GM10248 (cell line): Measurements from ENCODE around the gene GAS7.

Experiments used
- CTCF ChIA-PET: fragments of 300-600 bp; sonication (Branson Sonifier 250); formaldehyde crosslinking; extraction: SDS; loops from one replicate; lab custom pipeline; 2021; ENCODE audit warnings: antibody characterized with exemption; lab: Yijun Ruan, JAX
- POLR2A ChIA-PET: fragments of 350-650 bp; sonication (Branson Sonifier 250); formaldehyde crosslinking; extraction: SDS; loops from one replicate; lab custom pipeline; 2020; ENCODE audit warnings: antibody characterized with exemption; lab: Yijun Ruan, JAX
- DNase-seq: peaks from one replicate; pipeline ENCODE4 v3.0.0; 2012; ENCODE audit errors: extremely low spot score
- TF ChIP-seq, protein P1 (sequence below): IDR thresholded peaks from 2 replicates; pipeline ENCODE4 v1.5.1; 2012; ENCODE audit warnings: mild to moderate bottlenecking, low read depth; ENCODE audit errors: extremely low read depth, missing control alignments, control extremely low read depth

Gene GAS7

DNA sequence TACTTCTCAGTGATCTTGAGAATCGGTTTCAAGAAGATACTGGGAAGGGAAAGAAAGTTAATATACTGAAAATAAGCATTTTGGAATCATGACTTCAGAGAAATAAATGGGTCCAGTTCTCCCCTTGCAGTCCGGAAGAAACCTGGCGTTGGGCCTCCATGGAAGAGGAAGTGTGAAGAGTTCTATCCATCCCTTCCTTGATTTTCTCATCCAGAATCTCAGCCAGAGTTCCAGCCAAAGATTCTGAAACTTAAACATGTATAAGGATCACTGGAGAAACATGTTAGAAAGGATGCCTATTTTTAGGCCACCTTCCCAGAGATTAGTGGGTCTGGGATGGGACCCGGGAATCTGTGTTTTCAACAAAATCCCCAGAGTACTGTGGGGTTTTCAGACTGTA is 8.7 kb upstream of the GAS7 start:
- CTCF ChIA-PET = interaction anchor here (2.3 kb wide), 1 partner anchor 19 kb away, joined by 7 read pairs; no protein-coding TSS in a partner anchor
- POLR2A ChIA-PET = no interaction called here
- DNase-seq = no peak
- TF ChIP-seq, protein P1, sequence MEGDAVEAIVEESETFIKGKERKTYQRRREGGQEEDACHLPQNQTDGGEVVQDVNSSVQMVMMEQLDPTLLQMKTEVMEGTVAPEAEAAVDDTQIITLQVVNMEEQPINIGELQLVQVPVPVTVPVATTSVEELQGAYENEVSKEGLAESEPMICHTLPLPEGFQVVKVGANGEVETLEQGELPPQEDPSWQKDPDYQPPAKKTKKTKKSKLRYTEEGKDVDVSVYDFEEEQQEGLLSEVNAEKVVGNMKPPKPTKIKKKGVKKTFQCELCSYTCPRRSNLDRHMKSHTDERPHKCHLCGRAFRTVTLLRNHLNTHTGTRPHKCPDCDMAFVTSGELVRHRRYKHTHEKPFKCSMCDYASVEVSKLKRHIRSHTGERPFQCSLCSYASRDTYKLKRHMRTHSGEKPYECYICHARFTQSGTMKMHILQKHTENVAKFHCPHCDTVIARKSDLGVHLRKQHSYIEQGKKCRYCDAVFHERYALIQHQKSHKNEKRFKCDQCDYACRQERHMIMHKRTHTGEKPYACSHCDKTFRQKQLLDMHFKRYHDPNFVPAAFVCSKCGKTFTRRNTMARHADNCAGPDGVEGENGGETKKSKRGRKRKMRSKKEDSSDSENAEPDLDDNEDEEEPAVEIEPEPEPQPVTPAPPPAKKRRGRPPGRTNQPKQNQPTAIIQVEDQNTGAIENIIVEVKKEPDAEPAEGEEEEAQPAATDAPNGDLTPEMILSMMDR = no peak

- ChIA-PET POLR2A (no interaction called here), CTCF (interaction anchor here (1.2 kb wide), 1 partner anchor 23 kb away, joined by 3 read pairs; no protein-coding TSS in a partner anchor)
- TF ChIP-seq, protein P1 = no peak
- DNase-seq = no peak
Observed at GRCh38 chr17:10205549-10206185, 7.3 kb upstream of the GAS7 start.

DNA sequence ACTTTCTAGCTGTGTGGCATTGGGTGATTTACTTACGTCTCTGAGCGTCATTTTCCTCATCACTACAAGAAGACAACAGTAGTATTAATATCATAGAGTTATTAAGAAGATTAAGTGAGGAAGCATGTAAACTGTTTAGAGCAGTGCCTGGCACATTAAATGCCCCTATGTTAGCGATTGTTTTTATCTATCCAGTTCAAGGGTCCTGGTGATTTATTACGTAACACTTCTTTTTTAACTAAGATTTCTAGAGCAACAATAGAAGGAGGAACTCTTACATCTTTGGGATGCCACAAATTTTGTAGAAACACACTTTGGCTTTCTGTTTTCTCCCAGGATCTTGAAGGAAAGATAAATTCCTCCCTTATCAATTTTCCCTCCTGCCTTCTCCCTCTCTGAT is 3.3 kb upstream of the GAS7 start:
- TF ChIP-seq, protein P1 = no peak
- no peak for DNase-seq
- CTCF ChIA-PET = interaction anchor here (1.8 kb wide), 1 partner anchor 24 kb away, joined by 8 read pairs; no protein-coding TSS in a partner anchor
- POLR2A ChIA-PET = no interaction called here

DNA sequence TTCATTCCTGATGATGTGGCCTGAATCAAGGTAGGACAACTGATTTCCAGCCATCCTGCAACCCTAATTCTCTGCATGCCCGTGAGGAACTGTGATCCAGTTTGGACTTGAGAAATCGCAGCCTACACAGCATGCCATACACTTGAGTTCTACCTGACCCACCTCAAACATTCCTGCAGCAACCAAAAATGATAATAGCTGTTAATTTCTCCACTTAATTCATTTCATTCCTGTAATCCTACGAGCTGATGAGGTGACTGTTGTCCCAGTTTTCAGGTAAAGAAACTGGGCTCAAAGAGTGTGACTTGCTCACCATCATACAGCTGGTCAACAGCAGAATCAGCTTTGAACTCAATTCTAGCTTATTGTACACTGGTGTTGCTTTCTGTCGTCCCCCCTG is 2.2 kb upstream of the GAS7 start:
- ChIA-PET CTCF (interaction anchor here (1.8 kb wide), 1 partner anchor 25 kb away, joined by 8 read pairs; no protein-coding TSS in a partner anchor), POLR2A (no interaction called here)
- TF ChIP-seq, protein P1 = no peak
- DNase-seq = no peak

DNA sequence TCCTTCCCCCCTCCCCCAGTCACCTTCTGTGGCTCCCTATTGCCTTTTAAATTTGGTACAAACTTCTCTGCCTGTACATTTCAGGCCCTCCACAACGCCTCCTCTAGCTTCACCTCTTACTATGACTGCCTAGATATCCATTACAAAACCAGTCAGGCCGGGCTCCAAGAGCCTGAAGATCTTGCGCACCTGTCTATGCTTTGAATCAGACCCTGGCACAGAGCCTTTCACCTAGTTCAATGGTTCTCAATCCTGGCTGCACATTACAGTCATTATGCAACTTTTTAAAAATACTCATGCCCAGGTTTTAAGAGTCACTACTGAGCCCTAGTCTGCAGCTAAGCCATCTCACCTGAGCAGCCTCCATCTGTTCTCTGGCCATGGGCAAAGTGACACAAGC is 1.6 kb upstream of the GAS7 start:
- CTCF ChIA-PET = interaction anchor here (0.7 to 1.8 kb wide), 2 partner anchors 26 to 34 kb away, joined by 3 to 8 read pairs; no protein-coding TSS in a partner anchor
- TF ChIP-seq, protein P1 = no peak

GRCh38 chr17:10197721-10198508 is 491 bp downstream of the GAS7 start:
- CTCF ChIA-PET = no interaction called here
- TF ChIP-seq, protein P1 = no peak
- no peak for DNase-seq
- POLR2A ChIA-PET = no interaction called here

More for the DNA sequence above, 1.6 kb upstream of the GAS7 start:
- POLR2A ChIA-PET = no interaction called here
- no peak for DNase-seq
